ENCODE results near the gene GGPS1.
"Not testable (repeated sequence)": the region's sequence is repeated elsewhere in the genome, so short reads cannot be mapped to it uniquely, and the experiment has no call there.

Gene GGPS1

DNA sequence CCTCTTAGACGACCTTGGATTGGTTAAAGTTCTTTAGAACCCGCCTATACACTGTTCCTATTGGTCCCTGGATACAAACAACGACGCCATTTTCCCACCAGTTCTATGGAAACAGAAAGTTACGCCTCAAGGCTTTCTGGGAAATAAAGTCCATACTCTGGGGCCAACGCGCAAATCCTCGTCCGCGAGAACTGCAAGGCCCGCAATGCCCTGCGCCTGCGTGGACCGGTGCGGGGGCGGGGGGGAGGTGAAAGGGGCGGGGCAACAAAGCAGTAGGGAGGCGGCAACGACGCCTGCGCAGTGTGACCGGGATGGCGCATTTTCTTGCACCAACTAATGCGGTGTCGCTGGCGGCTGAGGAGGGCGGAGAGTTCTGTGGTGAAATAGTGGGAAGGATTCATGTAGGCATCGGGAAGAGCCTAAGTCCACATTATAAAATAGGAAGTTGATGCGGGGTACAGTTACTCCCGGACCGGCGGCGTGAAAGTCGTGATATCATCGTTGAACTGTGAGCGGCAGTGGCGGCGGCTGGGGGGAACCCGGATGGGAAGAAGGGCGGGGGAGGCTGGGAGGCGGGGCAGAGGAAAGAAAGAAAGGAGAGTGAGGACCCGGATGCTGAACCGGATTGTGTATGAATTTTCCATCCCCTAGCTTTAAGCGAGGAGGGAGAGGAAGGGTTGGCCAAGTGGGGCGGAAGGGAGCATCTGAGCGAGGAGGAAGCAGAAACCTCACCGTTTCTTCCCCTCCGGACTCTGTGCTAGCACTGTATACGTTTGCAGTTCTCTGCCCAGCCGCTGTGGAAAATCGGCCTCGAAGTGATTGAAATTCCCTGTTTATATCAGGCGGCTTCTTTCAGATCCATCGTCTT, at the start of gene GGPS1:
Gene GGPS1, plus strand, starts transcription at position 300 of the 868 bp plus-strand sequence. CDS start 6,695 bp downstream, outside the sequence.
- peak; percentile 100 for DNase-seq

DNA sequence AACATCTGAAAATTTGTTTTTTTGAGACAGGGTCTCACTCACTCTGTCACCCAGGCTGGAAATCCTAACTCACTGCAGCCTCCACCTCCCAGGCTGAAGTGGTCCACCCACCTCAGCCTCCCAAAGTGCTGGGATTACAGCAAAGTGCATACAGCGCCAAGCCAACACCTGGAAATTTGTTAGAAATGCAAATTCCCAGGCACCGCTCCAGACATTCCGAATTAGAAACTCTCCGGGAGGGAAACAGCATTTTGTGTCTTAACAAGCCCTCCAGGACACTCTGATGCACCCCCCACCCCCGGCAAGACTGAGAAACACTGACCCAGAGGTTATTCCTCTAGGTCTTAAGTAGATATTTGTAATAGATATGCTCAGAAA, 49.5 kb upstream of the GGPS1 start:
- DNase-seq: no peak

DNA sequence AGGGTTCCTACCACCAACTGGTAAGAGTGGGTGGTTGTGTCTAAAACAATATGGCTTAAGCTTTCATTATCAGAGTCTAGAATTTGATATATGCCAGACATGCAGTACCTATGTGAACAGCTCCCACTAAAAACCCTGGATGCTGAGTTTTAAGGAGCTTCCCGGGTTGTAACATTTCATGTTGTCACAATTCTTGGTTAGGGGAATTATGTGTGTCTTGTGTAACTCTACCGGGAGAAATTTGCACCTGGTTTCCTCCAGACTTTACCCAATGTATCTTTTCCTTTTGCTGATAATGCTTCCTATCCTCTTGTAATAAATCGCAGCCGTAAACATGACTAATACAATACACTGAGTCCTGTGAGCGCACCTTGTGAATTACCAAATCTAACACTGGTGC, 48.7 kb upstream of the GGPS1 start:
- no peak for DNase-seq

DNA sequence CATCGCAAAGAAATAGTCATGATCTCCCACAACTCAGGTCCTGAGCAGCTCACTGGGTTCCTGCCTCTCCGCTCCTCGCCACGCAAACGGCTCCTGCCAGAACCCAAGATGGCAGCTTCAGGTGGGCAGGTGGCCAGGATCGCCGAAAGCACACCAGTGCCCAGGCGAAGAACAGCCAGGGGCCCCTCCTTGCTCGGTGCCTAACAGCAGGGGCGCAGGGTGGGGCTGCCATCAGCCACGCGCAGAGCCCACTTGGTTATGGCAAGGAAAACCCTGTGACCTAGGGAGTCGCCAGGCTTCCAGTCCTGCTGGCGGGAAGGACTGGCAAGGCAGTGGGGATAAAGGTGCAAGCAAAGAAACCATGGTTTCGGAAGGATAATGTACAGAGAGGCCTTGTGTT, 47.9 kb upstream of the GGPS1 start:
- DNase-seq: no peak

GRCh38 chr1:235283636-235284035, 44.7 kb upstream of the GGPS1 start:
- DNase-seq: not testable (repeated sequence)

DNA sequence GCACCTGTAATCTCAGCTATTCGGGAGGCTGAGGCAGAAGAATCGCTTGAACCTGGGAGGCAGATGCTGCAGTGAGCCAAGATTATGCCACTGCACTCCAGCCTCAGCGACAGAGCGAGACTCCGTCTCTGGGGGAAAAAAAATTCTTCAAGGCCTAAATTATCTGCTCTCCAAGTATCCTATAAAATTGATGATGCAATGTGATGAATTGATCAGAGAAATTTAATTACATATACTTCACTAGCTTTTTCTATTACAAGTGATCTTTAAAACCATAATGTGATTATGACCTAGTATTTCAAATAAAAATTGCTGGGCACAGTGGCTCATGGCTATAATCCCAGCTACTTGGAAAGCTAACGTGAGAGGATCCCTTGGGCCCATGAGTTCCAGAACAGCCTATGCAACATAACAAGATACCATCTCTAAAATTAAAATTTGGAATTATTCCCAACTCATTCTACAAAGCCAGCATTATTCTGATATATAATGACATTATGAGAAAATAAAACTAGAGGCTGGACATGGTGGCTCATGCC, 44.1 kb upstream of the GGPS1 start:
- no peak for DNase-seq

DNA sequence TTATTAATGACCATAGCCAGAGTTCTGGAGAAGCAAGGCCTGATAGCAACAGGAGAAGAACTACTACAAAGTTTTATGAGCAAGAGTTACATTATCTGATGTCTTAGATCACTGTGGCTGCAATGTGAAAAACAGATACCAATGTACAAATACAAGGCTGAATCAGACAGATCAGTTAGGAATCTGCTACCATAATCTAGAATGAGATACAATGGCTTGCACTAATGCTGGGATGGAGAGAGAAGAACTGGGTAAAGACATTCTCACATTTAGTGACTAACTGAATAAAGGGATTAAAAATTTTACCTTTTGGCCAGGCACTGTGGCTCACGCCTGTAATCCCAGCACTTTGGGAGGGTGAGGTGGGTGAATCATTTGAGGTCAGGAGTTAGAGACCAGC, 41.7 kb upstream of the GGPS1 start:
- no peak for DNase-seq

DNA sequence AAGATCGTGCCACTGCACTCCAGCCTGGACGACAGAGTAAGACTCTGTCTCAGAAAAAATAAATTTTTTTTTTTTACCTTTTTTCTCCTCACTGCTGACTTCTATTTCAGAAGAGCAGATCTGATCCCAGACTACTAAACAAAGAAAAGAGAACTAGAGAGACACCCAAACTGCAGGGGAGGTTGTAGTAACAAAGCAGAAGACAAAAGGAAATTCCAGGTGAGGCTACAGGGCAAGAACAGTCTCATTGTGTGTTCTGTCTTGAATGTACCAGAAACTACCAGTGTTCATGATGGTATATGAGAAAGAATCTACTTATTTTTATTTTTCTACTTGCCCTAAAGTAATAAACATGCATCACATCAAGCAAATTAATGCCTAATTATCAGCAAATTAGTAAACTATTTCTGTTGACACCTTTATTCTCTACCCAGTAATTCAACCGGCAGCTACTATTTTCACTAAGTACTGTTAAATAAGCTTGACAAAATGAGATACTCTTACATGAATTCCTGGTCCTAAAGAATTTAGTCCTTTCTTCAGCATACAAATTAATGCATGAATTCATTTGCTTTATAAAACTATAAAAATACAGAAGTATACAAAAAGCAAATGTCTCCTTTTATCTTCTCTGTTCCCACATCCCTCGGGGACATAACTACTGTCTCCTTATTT, 41.0 kb upstream of the GGPS1 start:
- DNase-seq: no peak

DNA sequence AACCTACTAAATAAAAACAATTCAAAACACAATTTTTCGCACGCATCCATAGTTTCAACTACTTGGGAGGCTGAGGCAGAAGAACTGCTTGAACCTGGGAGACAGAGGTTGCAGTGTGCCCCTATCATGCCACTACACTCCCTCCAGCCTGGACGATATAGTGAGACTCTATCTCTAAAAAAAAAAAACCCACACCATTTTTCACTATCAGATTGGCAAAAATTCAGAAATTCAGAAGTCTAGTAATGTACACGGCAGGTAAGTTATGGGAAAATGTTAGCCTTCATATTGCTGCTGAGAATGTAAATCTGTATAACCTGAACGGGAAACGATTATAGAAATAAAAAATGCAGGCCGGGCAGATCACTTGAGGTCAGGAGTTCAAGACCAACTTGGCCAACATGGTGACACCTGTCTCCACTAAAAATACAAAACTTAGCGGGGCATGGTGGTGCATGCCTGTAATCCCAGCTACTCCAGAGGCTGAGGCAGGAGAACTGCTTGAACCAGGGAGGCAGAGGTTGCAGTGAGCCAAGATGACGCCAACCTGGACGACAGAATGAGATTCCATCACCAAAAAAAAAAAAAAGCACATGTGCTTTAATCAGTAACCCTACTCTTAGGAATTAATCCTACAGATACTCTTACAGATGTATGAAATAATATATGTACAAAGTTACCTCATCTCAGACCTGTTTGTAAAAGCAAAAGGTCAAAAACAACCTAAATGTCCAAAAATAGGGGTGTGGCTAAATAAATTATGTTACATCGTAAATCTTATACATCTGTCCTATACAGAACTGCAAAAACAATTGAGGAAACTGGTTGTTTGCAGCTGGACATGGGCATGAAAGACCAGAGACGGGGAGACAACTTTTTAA, 38.3 kb upstream of the GGPS1 start:
- DNase-seq: no peak

DNA sequence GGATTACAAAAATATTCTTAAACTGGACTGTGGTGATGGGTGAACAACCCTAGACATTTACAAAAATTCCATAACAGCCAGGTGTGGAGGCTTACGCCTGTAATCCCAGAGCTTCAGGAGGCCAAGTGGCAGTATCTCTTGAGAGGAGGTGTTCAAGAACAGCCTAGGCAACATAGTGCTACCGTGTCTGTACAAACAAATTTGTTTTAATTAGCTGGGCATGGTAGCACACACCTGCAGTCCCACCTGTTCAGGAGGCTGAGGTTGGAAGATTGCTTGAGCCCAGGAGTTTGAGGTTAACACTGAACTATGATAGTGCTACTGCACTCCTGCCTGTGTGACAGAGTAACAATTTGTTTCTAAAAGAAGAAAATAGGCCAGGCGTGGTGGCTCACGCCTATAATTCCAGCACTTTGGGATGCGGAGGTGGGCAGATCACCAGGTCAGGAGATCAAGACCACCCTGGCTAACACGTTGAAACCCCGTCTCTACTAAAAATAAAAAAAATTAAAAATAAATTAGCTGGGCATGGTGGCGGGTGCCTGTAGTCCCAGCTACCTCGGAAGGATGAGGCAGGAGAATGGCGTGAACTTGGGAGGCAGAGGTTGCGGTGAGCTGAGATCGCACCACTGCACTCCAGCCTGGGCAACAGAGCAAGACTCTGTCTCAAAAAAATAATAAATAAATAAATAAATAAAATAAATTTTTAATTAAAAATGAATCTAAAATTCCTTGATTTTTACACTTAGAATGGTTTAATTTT, 37.4 kb upstream of the GGPS1 start:
- no peak for DNase-seq

- no peak for DNase-seq
Measured at GRCh38 chr1:235291599-235292091, 36.7 kb upstream of the GGPS1 start.

- DNase-seq: no peak
Measured at GRCh38 chr1:235292790-235293189, 35.6 kb upstream of the GGPS1 start.

DNA sequence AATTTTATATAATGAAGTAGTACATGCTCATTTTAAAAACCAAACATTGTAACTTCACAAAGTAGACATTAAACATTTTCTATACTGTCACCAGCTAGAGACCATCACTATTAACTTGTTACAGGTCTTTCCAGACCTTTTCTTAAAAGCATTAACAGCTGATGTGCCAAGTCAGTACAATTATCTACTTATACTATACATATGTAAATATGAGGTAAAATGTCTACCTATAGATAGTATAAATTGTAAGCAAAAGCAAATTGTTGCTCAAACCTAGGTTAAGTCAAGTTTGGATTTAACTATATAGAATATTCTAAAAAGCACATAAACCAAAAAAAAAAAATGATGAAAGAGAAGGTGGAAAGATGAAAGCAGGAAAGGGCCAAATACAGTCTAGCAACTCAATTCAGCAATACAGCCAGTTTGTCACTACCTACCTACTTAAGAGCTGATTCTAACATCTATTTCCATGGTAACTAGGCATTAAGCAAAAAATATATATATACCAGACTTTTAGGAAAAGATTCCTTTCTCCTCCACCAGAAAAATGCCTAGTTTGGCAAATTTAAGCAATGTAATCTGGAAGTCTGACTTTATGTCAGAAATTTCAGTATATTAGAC, 34.9 kb upstream of the GGPS1 start:
- DNase-seq: no peak

GRCh38 chr1:235295902-235296350, 32.4 kb upstream of the GGPS1 start:
- DNase-seq: no peak

DNA sequence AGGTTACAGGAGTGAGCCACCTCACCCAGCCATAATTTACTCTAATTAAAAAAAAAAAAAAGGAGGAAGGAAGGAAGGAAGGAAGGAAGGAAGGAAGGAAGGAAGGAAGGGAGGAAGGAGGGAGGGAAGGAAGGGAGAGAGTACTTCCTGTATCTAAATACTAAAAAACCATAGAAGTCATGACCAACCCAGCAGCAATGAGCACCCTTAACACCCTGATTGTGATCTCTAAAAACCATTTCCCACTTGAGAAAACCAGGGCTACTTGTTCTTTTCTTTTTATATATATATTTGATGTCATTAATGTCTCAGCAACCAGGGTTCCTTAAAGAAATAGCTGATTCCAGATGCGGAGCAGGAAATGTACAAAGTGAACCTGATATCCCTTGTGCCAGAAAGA, 31.6 kb upstream of the GGPS1 start:
- DNase-seq: no peak

- no peak for DNase-seq
Measured at GRCh38 chr1:235297579-235297978, 30.8 kb upstream of the GGPS1 start.

DNA sequence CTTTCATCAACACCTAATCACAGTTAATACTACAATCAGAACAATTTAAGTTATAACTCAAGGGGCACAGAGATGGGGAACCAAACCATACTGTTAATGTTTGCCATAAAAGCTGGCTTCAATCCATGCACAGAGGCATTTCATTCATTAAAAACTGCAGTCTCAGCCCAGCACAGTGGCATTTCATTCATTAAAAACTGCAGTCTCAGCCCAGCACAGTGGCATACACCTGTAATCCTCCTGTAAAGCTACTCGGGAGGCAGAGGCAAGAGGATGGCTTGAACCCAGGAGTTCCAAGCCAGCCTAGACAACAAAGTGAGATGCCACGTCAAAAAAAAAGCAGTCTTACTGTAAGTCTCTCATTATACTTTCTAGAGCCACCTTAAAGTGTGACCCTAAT, 29.6 kb upstream of the GGPS1 start:
- no peak for DNase-seq

- no peak for DNase-seq
Measured at GRCh38 chr1:235299169-235299858, 29.1 kb upstream of the GGPS1 start.

DNA sequence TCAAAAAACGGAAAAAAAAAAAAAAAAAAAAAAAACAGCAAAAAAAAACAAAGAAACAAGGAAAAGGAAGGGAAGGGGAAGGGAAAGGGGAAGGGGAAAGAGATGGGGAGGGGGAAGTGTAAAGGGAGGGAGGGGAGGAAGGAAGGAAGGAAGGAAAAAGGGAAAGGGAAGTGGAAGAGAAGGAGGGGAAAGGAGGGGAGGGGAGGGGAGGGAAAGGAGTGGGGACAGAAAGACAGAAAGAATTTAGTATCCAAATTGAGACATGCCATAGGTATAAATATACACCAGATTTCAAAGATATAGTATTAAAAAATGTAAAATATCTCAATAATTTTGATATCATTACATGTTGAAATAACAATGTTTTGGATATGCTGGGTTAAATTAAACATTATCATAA, 26.2 kb upstream of the GGPS1 start:
- no peak for DNase-seq

- no peak for DNase-seq
Measured at GRCh38 chr1:235304549-235305451, 23.6 kb upstream of the GGPS1 start.

Data from eye (tissue), 1 donor.